ENCODE measurements around the gene MGAT4A.
"Not testable (repeated sequence)": the region's sequence is repeated elsewhere in the genome, so short reads cannot be mapped to it uniquely, and the experiment has no call there.

Gene MGAT4A

GRCh38 chr2:98730053-98730706 is 752 bp downstream of the MGAT4A start:
- peak; percentile 26 to 42 for DNase-seq (ENCODE audit: low read depth in 2 of 2)

GRCh38 chr2:98729652-98730051 is 1.3 kb downstream of the MGAT4A start:
- DNase-seq (ENCODE audit: low read depth in 2 of 2), result no peak

- not testable (repeated sequence) for DNase-seq (ENCODE audit: low read depth in 2 of 2)
Observed at GRCh38 chr2:98728088-98728718, 2.7 kb downstream of the MGAT4A start.

- no peak for DNase-seq (ENCODE audit: low read depth in 2 of 2)
Observed at GRCh38 chr2:98727369-98728087, 3.4 kb downstream of the MGAT4A start.

GRCh38 chr2:98726735-98727368 is 4.1 kb downstream of the MGAT4A start:
- DNase-seq (ENCODE audit: low read depth in 2 of 2), result no peak

- no peak for DNase-seq (ENCODE audit: low read depth in 2 of 2)
Observed at GRCh38 chr2:98726205-98726604, 4.7 kb downstream of the MGAT4A start.

- DNase-seq (ENCODE audit: low read depth in 2 of 2), result no peak
Observed at GRCh38 chr2:98720286-98720685, 10.6 kb downstream of the MGAT4A start.

GRCh38 chr2:98717621-98718020 is 13.3 kb downstream of the MGAT4A start:
- no peak for DNase-seq (ENCODE audit: low read depth in 2 of 2)

GRCh38 chr2:98716786-98717185 is 14.1 kb downstream of the MGAT4A start:
- DNase-seq (ENCODE audit: low read depth in 2 of 2), result no peak

GRCh38 chr2:98715812-98716451 is 15.0 kb downstream of the MGAT4A start:
- no peak for DNase-seq (ENCODE audit: low read depth in 2 of 2)

- no peak for DNase-seq (ENCODE audit: low read depth in 2 of 2)
Observed at GRCh38 chr2:98713332-98714015, 17.5 kb downstream of the MGAT4A start.

GRCh38 chr2:98712145-98712544 is 18.8 kb downstream of the MGAT4A start:
- DNase-seq (ENCODE audit: low read depth in 2 of 2), result no peak

- no peak for DNase-seq (ENCODE audit: low read depth in 2 of 2)
Observed at GRCh38 chr2:98711506-98711905, 19.4 kb downstream of the MGAT4A start.

GRCh38 chr2:98710734-98711133 is 20.2 kb downstream of the MGAT4A start:
- DNase-seq (ENCODE audit: low read depth in 2 of 2), result no peak

- no peak for DNase-seq (ENCODE audit: low read depth in 2 of 2)
Observed at GRCh38 chr2:98709535-98709934, 21.4 kb downstream of the MGAT4A start.

GRCh38 chr2:98708396-98709186 is 22.3 kb downstream of the MGAT4A start:
- no peak for DNase-seq (ENCODE audit: low read depth in 2 of 2)

GRCh38 chr2:98706591-98706990 is 24.3 kb downstream of the MGAT4A start:
- no peak for DNase-seq (ENCODE audit: low read depth in 2 of 2)

- DNase-seq (ENCODE audit: low read depth in 2 of 2), result no peak
Observed at GRCh38 chr2:98705333-98705617, 25.7 kb downstream of the MGAT4A start.

GRCh38 chr2:98704499-98705332 is 26.2 kb downstream of the MGAT4A start:
- no peak for DNase-seq (ENCODE audit: low read depth in 2 of 2)

- DNase-seq (ENCODE audit: low read depth in 2 of 2), result no peak
Observed at GRCh38 chr2:98703738-98704137, 27.2 kb downstream of the MGAT4A start.

Data from stimulated activated CD8-positive, alpha-beta memory T cell treated with anti-CD3 and anti-CD28 coated beads, Interleukin-2, amount 100 ng/mL, for 48 hours (primary cell).